Measurements from ENCODE around the gene CADPS2.

GRCh38 chr7:122672536-122672935, 213.7 kb downstream of the CADPS2 start:
- TF ChIP-seq POLR2A (IDR thresholded peaks at IDR 0.05) (no peak), CTCF (IDR thresholded peaks at IDR 0.05) (no peak)

All from right lobe of liver (tissue), 4 donors.